H9 (cell line): ENCODE measurements around the gene CDKL5. TPM values are rescaled to one million over a fixed set of nuclear protein-coding genes. Genes with fewer than 3 reads are reported as not detected.

Experiments
- DNase-seq: peaks from one replicate; pipeline ENCODE4 v3.0.0-alpha.2; 2017
- H2AFZ ChIP-seq: one replicate; pipeline ENCODE4 v1.6.1; 2013; ENCODE audit warnings: mild to moderate bottlenecking, low read length, control low read depth, moderate library complexity
- H2AK5ac ChIP-seq: 2 replicates; pipeline ENCODE4 v1.6.1; 2013; ENCODE audit warnings: low read length, control low read depth, mixed read lengths; ENCODE audit not compliant: insufficient read length
- H2BK120ac ChIP-seq: one replicate; pipeline ENCODE4 v1.6.1; 2013; ENCODE audit warnings: low read depth, mild to moderate bottlenecking, low read length, control low read depth, inconsistent platforms; ENCODE audit not compliant: poor library complexity, severe bottlenecking
- H2BK12ac ChIP-seq: 2 replicates; pipeline ENCODE4 v1.6.1; 2013; ENCODE audit warnings: low read length, control low read depth, mixed read lengths, low read depth; ENCODE audit not compliant: insufficient read length
- H2BK15ac ChIP-seq: 2 replicates; pipeline ENCODE4 v1.6.1; 2013; ENCODE audit warnings: low read depth, low read length, control low read depth
- H2BK20ac ChIP-seq: one replicate; pipeline ENCODE4 v1.6.1; 2013; ENCODE audit warnings: low read depth, mild to moderate bottlenecking, low read length, control low read depth, inconsistent platforms; ENCODE audit not compliant: poor library complexity, severe bottlenecking
- H2BK5ac ChIP-seq: 2 replicates; pipeline ENCODE4 v1.6.1; 2013; ENCODE audit warnings: low read length, control low read depth, mixed read lengths; ENCODE audit not compliant: insufficient read length
- H3K14ac ChIP-seq: 2 replicates; pipeline ENCODE4 v1.6.1; 2013; ENCODE audit warnings: low read length, control low read depth; ENCODE audit not compliant: insufficient read depth
- H3K18ac ChIP-seq: 2 replicates; pipeline ENCODE4 v1.6.1; 2013; ENCODE audit warnings: low read depth, mild to moderate bottlenecking, mixed read lengths, low read length, control low read depth; ENCODE audit not compliant: insufficient read length
- H3K23ac ChIP-seq: 2 replicates; pipeline ENCODE4 v1.6.1; 2013; ENCODE audit warnings: low read length, control low read depth, mixed read lengths, low read depth; ENCODE audit not compliant: insufficient read length
- H3K23me2 ChIP-seq: 2 replicates; pipeline ENCODE4 v1.6.1; 2013; ENCODE audit warnings: low read depth, mild to moderate bottlenecking, mixed read lengths, low read length, control low read depth; ENCODE audit not compliant: insufficient read length, poor library complexity, severe bottlenecking
- H3K27ac ChIP-seq: 2 replicates; pipeline ENCODE4 v1.5.1; 2013; ENCODE audit warnings: low read length, control low read depth, mixed read lengths, low read depth; ENCODE audit not compliant: insufficient read length
- H3K27me3 ChIP-seq: 2 replicates; pipeline ENCODE4 v1.6.1; 2013; ENCODE audit warnings: low read length, control low read depth, inconsistent platforms; ENCODE audit not compliant: insufficient read depth
- H3K4ac ChIP-seq: 2 replicates; pipeline ENCODE4 v1.6.1; 2013; ENCODE audit warnings: low read depth, mild to moderate bottlenecking, control low read depth, inconsistent platforms, low read length, moderate library complexity
- H3K4me1 ChIP-seq: 2 replicates; pipeline ENCODE4 v1.6.1; 2013; ENCODE audit warnings: low read length, control low read depth, inconsistent platforms; ENCODE audit not compliant: insufficient read depth
- H3K4me2 ChIP-seq: 2 replicates; pipeline ENCODE4 v1.6.1; 2013; ENCODE audit warnings: low read length, control low read depth, mixed read lengths; ENCODE audit not compliant: insufficient read length, insufficient read depth
- H3K56ac ChIP-seq: 2 replicates; pipeline ENCODE4 v1.6.1; 2013; ENCODE audit warnings: low read depth, mild to moderate bottlenecking, mixed read lengths, low read length, control low read depth; ENCODE audit not compliant: insufficient read length
- H3K79me1 ChIP-seq: 2 replicates; pipeline ENCODE4 v1.6.1; 2013; ENCODE audit warnings: low read depth, mild to moderate bottlenecking, moderate library complexity, low read length, control low read depth, inconsistent platforms; ENCODE audit not compliant: insufficient read depth, poor library complexity, severe bottlenecking
- H3K79me2 ChIP-seq: 2 replicates; pipeline ENCODE4 v1.6.1; 2013; ENCODE audit warnings: low read length, control low read depth, inconsistent platforms; ENCODE audit not compliant: insufficient read depth
- H3K9ac ChIP-seq: 2 replicates; pipeline ENCODE4 v1.6.1; 2013; ENCODE audit warnings: low read length, control low read depth, mixed read lengths; ENCODE audit not compliant: insufficient read length; ENCODE audit errors: extremely low read depth
- H3K9me3 ChIP-seq: one replicate; pipeline ENCODE4 v1.6.1; 2013; ENCODE audit warnings: low read depth, low read length, inconsistent platforms; ENCODE audit not compliant: control insufficient read depth
- H3T11ph ChIP-seq: one replicate; pipeline ENCODE4 v1.6.1; 2013; ENCODE audit warnings: mild to moderate bottlenecking, low read length, control low read depth, inconsistent platforms
- H4K20me1 ChIP-seq: one replicate; pipeline ENCODE4 v1.6.1; 2013; ENCODE audit not compliant: control insufficient read depth, insufficient read length, insufficient read depth
- H4K5ac ChIP-seq: 2 replicates; pipeline ENCODE4 v1.6.1; 2013; ENCODE audit warnings: low read depth, mild to moderate bottlenecking, mixed read lengths, low read length, control low read depth; ENCODE audit not compliant: insufficient read length
- H4K8ac ChIP-seq: replicated peaks from 2 replicates; pipeline ENCODE4 v1.6.1; 2013; ENCODE audit warnings: low read length, control low read depth, mixed read lengths, low read depth; ENCODE audit not compliant: insufficient read length
- H4K91ac ChIP-seq: 2 replicates; pipeline ENCODE4 v1.6.1; 2013; ENCODE audit warnings: low read depth, mild to moderate bottlenecking, moderate library complexity, mixed read lengths, low read length, control low read depth; ENCODE audit not compliant: insufficient read length
- H3K27ac Mint-ChIP-seq, 3 experiments: 2 replicates in 2 of 3; 3 replicates in 1 of 3; pipeline ENCODE4 v1.8.0; 2020 to 2021; ENCODE audit warnings: mixed read lengths in 3 of 3, mild to moderate bottlenecking in 1 of 3, moderate library complexity in 1 of 3
- H3K27me3 Mint-ChIP-seq: 2 replicates; pipeline ENCODE4 v1.8.0; 2021; ENCODE audit warnings: low read depth, mild to moderate bottlenecking, moderate library complexity, mixed read lengths
- H3K36me3 Mint-ChIP-seq, 3 experiments: 2 replicates in 2 of 3; 3 replicates in 1 of 3; pipeline ENCODE4 v1.8.0; 2020 to 2021; ENCODE audit warnings: low read depth in 3 of 3, mixed read lengths in 3 of 3; ENCODE audit not compliant: insufficient read depth in 1 of 3
- H3K4me1 Mint-ChIP-seq, 2 experiments: 2 replicates each; pipeline ENCODE4 v1.8.0; 2020; ENCODE audit warnings: mixed read lengths in 2 of 2
- H3K4me3 Mint-ChIP-seq, 2 experiments: 2 replicates in 1 of 2; 3 replicates in 1 of 2; pipeline ENCODE4 v1.8.0; 2020 to 2021; ENCODE audit warnings: mild to moderate bottlenecking in 2 of 2, mixed read lengths in 2 of 2, moderate library complexity in 1 of 2
- H3K9me3 Mint-ChIP-seq, 2 experiments: 2 replicates in 1 of 2; 3 replicates in 1 of 2; pipeline ENCODE4 v1.8.0; 2020; ENCODE audit warnings: mild to moderate bottlenecking in 2 of 2, mixed read lengths in 2 of 2, moderate library complexity in 1 of 2
- CTCF ChIP-seq: fragments of 200-600 bp; sonication (generic); conservative IDR thresholded peaks from 3 replicates; pipeline ENCODE4 v1.8.0; 2021; ENCODE audit warnings: antibody characterized with exemption, mild to moderate bottlenecking
- total RNA-seq: library from RNA; stranded (reverse); gene quantifications from 2 replicates; pipeline ENCODE4 v1.2.1, GENCODE V29; 2021

CDKL5 gene
- total RNA-seq, 1 experiment from 2014 or later = 19.5 TPM

- Histone ChIP-seq H4K8ac (no peak overlapping the region), H3K56ac (no peak overlapping the region), H4K91ac (no peak overlapping the region), H2BK20ac (no peak overlapping the region), H3K23me2 (no peaks in the 10 kb centered on the region), H3T11ph (no peak overlapping the region), H3K23ac (no peak overlapping the region), H3K27ac (no peak overlapping the region), H4K20me1 (no peaks in the 10 kb centered on the region), H3K4me2 (no peak overlapping the region), H2BK120ac (no peak overlapping the region), H3K79me1 (no peaks in the 10 kb centered on the region), H3K4ac (no peak overlapping the region), H2BK12ac (no peak overlapping the region), H4K5ac (no peak overlapping the region), H3K27me3 (no peaks in the 10 kb centered on the region), H2AK5ac (no peak overlapping the region), H3K14ac (no peak overlapping the region), H2BK15ac (no peak overlapping the region), H3K9ac (no peak overlapping the region), H2AFZ (no peak overlapping the region), H3K18ac (no peak overlapping the region), H3K79me2 (no peaks in the 10 kb centered on the region), H3K9me3 (peaks cover 31% of the 10 kb centered on the region), H3K4me1 (no peaks in the 10 kb centered on the region; the same call in 1 of the 2 replicates), H2BK5ac (no peak overlapping the region)
- peaks cover 12 to 25% of the 10 kb centered on the region in 2 experiments for H3K4me1 Mint-ChIP-seq
- no peak overlapping the region for H3K4me3 Mint-ChIP-seq
- no peaks in the 10 kb centered on the region for H3K27me3 Mint-ChIP-seq
- no peak for DNase-seq
- no peak overlapping the region for H3K27ac Mint-ChIP-seq
- no peaks in the 10 kb centered on the region; a peak in 2 of 7 replicates for H3K36me3 Mint-ChIP-seq
- no peak for TF ChIP-seq CTCF
- H3K9me3 Mint-ChIP-seq = peaks cover 72 to 80% of the 10 kb centered on the region in 2 experiments
These were observed 227.2 kb downstream of the CDKL5 start for GRCh38 chrX:18652636-18653035.
